KMS-11 (cell line): ENCODE measurements around the gene ZSWIM6.

Experiments used
- H2AFZ ChIP-seq: fragments of 200-600 bp; sonication (generic); 2 replicates; pipeline ENCODE4 v1.6.1; 2016; ENCODE audit warnings: antibody characterized with exemption, mixed run types, low read depth
- H3K27ac ChIP-seq: fragments of 200-600 bp; sonication (generic); 2 replicates; pipeline ENCODE4 v1.6.1; 2016; ENCODE audit warnings: mild to moderate bottlenecking, mixed run types
- H3K27me3 ChIP-seq: fragments of 200-600 bp; sonication (generic); 2 replicates; pipeline ENCODE4 v1.6.1; 2017; ENCODE audit warnings: mild to moderate bottlenecking, low read depth, mixed run types, moderate library complexity; ENCODE audit not compliant: insufficient read depth
- H3K36me3 ChIP-seq: fragments of 200-600 bp; sonication (generic); 2 replicates; pipeline ENCODE4 v1.6.1; 2017; ENCODE audit warnings: mild to moderate bottlenecking, mixed run types; ENCODE audit not compliant: insufficient read depth
- H3K4me1 ChIP-seq: fragments of 200-600 bp; sonication (generic); 2 replicates; pipeline ENCODE4 v1.6.1; 2016; ENCODE audit warnings: mild to moderate bottlenecking, low read depth, mixed run types; ENCODE audit not compliant: poor library complexity, severe bottlenecking
- H3K4me2 ChIP-seq: fragments of 200-600 bp; sonication (generic); 2 replicates; pipeline ENCODE4 v1.7.0; 2016; ENCODE audit warnings: mild to moderate bottlenecking, mixed run types
- H3K4me3 ChIP-seq: fragments of 200-600 bp; sonication (generic); IDR thresholded peaks from 2 replicates; pipeline ENCODE4 v1.6.1; 2017; ENCODE audit warnings: low read depth, low read length, mixed read lengths; ENCODE audit not compliant: insufficient read depth
- H3K79me2 ChIP-seq: fragments of 200-600 bp; sonication (generic); 2 replicates; pipeline ENCODE4 v1.6.1; 2016; ENCODE audit warnings: low read depth, mixed run types; ENCODE audit not compliant: insufficient read depth
- H3K9ac ChIP-seq: fragments of 200-600 bp; sonication (generic); 2 replicates; pipeline ENCODE4 v1.6.1; 2016; ENCODE audit warnings: mild to moderate bottlenecking, mixed run types
- H4K20me1 ChIP-seq: fragments of 200-600 bp; sonication (generic); 2 replicates; pipeline ENCODE4 v1.6.1; 2016; ENCODE audit warnings: mild to moderate bottlenecking, mixed run types; ENCODE audit not compliant: insufficient read depth
- TF ChIP-seq, protein P1 (sequence below): fragments of 200-600 bp; sonication (generic); conservative IDR thresholded peaks from 2 replicates; pipeline ENCODE4 v1.6.1; 2017; ENCODE audit warnings: low read depth, mild to moderate bottlenecking, antibody characterized with exemption, low read length, moderate library complexity, mixed read lengths

The ZSWIM6 gene

DNA sequence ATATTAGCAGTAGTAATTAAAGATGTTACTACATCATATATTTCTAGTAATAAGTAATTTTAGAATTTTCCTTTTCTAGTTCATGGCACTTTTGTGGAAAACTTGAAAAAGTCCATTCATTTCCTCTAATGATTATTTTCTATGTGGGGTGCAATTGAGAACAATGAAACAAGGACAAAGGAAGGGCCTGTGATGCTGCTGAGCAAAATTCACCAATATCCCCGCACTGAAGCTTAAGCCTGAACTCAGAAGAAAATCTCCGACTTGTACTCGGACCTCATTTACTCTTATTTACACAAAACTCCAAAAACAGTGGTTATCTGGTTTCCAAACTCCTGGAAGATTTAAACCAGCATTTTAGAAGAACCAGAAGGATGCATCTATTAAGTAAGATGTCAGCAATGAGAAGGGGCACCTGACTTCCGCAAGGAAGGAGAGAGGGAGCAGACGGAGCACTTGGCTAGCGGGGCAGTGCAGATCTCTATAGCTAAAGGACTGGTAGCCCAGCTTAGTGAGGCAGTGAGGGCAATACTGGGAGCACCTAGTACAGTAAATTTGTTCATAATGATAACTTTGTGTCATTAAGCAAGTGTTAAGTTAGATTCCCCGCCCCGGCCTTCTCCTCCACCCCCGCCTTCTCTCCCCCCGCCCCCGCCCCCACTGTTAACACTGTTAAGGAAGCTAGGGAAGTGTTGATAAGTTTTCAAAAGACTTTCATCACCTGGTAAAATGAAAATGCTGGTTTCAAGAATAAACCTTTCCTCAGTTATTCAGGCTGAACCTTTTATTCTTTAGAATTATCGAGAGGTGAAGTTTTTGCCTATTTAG, 123.3 kb downstream of the ZSWIM6 start:
- no peak overlapping the region for H3K4me2 ChIP-seq
- no peak overlapping the region for H3K27ac ChIP-seq
- H3K4me1 ChIP-seq: no peaks in the 10 kb centered on the region
- no peak overlapping the region for H3K9ac ChIP-seq
- no peak overlapping the region for H3K4me3 ChIP-seq
- H3K36me3 ChIP-seq: no peaks in the 10 kb centered on the region
- H3K79me2 ChIP-seq: peaks cover 3% of the 10 kb centered on the region; the same call in 1 of the 2 replicates
- TF ChIP-seq, protein P1, sequence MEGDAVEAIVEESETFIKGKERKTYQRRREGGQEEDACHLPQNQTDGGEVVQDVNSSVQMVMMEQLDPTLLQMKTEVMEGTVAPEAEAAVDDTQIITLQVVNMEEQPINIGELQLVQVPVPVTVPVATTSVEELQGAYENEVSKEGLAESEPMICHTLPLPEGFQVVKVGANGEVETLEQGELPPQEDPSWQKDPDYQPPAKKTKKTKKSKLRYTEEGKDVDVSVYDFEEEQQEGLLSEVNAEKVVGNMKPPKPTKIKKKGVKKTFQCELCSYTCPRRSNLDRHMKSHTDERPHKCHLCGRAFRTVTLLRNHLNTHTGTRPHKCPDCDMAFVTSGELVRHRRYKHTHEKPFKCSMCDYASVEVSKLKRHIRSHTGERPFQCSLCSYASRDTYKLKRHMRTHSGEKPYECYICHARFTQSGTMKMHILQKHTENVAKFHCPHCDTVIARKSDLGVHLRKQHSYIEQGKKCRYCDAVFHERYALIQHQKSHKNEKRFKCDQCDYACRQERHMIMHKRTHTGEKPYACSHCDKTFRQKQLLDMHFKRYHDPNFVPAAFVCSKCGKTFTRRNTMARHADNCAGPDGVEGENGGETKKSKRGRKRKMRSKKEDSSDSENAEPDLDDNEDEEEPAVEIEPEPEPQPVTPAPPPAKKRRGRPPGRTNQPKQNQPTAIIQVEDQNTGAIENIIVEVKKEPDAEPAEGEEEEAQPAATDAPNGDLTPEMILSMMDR: no peak
- no peak overlapping the region for H2AFZ ChIP-seq
- 0 out of 2 replicates have a peak, but pooled peaks cover 3% of the 10 kb centered on the region for H4K20me1 ChIP-seq
- no peaks in the 10 kb centered on the region for H3K27me3 ChIP-seq

DNA sequence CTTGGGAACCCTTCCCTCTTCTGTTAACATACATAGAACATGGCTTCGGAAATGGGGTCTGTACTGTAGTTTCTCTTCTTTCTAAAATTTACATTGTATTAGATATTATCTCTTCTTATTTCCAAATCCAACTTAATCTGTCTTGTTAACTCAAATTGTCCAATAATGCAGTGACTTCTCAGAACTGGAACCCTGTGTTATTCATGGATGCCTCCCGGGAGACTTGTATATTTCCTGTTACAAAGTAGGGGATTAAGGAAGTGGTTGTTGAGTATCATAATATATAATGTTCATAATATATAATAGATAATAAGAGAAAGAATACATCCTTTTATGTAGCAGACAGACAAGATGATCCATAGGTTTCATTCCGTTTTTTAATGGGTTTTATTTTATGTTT, 128.4 kb downstream of the ZSWIM6 start:
- no peak overlapping the region for H3K4me3 ChIP-seq
- H4K20me1 ChIP-seq: 0 out of 2 replicates have a peak, but pooled peaks cover 3% of the 10 kb centered on the region
- H3K79me2 ChIP-seq: peaks cover 3% of the 10 kb centered on the region
- H3K27me3 ChIP-seq: no peaks in the 10 kb centered on the region
- no peak overlapping the region for H3K27ac ChIP-seq
- no peaks in the 10 kb centered on the region for H3K4me1 ChIP-seq
- TF ChIP-seq, protein P1: no peak
- H3K9ac ChIP-seq: no peak overlapping the region
- no peaks in the 10 kb centered on the region for H3K36me3 ChIP-seq
- H3K4me2 ChIP-seq: no peak overlapping the region
- no peak overlapping the region for H2AFZ ChIP-seq

- Histone ChIP-seq H3K79me2 (peaks cover 3% of the 10 kb centered on the region), H3K4me1 (no peaks in the 10 kb centered on the region), H3K36me3 (no peaks in the 10 kb centered on the region), H3K27me3 (no peaks in the 10 kb centered on the region), H4K20me1 (0 out of 2 replicates have a peak, but pooled peaks cover under 1% of the 10 kb centered on the region), H3K27ac (no peak overlapping the region), H3K4me2 (no peak overlapping the region), H3K9ac (no peak overlapping the region), H3K4me3 (no peak overlapping the region), H2AFZ (no peak overlapping the region)
- TF ChIP-seq, protein P1: no peak
Measured at GRCh38 chr5:61461417-61461816, 129.4 kb downstream of the ZSWIM6 start.

DNA sequence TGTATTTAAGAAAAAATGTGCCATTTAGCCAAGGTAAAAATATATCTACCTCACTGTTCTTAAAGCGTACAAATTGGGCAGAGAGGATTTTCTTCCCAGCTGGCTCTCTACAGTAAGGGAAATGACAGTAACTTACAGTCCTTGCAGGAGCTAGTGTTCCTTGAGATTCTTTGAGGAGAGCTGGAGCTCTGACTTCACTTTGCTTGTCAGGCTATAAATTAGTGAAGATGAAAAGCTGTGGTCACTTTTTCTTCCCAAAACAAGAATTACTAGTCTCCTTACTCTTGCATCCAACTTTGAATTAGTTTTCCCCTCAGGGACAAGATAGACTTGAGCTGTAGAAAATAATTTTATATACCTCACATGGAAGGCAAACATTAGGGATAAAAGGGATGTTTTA, 129.9 kb downstream of the ZSWIM6 start:
- H3K9ac ChIP-seq: no peak overlapping the region
- no peak overlapping the region for H3K4me2 ChIP-seq
- no peaks in the 10 kb centered on the region for H3K4me1 ChIP-seq
- H3K27me3 ChIP-seq: no peaks in the 10 kb centered on the region
- H3K4me3 ChIP-seq: no peak overlapping the region
- TF ChIP-seq, protein P1: no peak
- no peak overlapping the region for H3K27ac ChIP-seq
- no peaks in the 10 kb centered on the region for H3K36me3 ChIP-seq
- no peaks in the 10 kb centered on the region for H4K20me1 ChIP-seq
- H3K79me2 ChIP-seq: peaks cover 3% of the 10 kb centered on the region
- H2AFZ ChIP-seq: no peak overlapping the region
